NOMO-1 (cell line): ENCODE data around the gene C5orf58.
"Not testable (repeated sequence)": the region's sequence is repeated elsewhere in the genome, so short reads cannot be mapped to it uniquely, and the experiment has no call there.

Source experiments
- DNase-seq, 2 experiments: peaks; one replicate each; lab custom pipeline; 2025; ENCODE audit not compliant: unreplicated experiment in 2 of 2; lab: John Stamatoyannopoulos, UW

Gene C5orf58

DNA sequence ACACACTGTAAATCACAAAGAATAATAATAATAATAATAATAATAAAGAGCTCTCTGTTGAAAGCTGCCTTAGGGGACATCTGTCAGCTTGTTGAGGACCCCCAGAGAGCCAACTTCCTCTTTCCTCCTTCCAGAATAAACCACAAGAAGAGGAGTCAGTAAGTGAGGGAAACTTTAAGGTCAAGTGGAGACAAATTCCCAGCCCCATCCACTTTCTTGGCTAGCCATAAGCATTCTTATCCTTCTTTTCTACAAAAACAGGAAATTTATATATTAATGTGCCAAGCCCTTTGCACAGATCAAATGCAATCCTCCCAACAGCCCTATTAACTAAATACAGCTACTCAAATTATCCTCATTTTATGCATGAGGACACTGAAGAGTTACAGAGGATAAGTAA is 9.4 kb upstream of the C5orf58 start:
- DNase-seq: no peak

DNA sequence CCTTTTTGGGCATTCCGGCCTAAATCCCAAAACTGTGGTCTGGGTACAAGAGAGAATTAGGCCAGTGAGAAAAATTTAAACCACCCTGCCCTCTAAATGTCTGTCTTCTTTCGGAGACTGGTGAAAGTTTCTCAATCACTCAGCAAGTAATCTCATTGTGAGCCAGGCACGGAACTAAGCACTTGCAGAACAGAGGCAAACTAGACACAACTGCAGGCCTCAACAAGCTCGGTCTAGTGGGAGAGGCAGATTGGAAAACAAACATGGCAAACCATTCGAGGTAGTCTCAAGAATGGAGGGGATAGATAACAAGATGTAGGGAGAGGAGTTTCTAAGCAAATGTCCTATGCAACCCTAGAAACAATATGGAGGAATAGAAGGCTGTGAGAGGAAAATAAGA is 8.9 kb upstream of the C5orf58 start:
- DNase-seq: no peak

DNA sequence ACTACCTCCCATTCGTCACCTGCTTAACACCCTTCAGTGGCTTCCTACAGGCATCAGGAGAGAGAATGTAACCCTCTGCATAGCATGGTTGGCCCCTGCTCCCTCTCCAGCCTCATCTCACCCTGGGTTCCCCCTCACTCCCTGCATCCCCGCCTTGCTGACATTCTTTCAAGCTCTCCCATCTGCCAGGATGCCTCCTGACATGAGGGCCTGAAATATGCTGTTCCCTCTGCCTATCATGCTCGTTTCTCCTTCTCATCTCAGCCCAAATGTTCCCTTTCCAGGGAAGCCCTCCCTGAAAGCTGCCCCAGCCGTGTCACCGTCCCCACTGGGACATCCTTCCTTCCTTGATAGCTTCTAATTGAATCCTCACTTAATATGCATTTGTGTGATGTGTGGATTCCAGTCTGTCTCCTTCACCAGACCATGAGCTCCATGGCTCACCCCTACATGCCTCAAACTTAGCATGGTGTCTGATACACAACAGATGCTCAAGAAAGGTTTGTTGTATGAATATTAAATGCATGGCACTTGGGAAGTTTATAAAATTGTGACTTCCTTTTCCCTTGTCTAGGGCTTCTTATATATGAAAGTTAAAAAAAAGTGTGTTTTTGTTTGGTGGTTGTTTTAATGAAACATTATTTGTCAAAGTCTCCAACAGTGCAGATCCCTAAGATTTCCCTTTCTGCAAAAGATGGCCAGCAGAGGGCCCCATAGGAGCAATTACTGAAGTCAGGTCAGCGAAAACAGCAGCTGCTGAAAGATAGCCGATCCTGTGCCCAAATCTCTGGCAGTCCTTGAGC is 7.3 kb upstream of the C5orf58 start:
- DNase-seq: peak; percentile 32 to 58

DNA sequence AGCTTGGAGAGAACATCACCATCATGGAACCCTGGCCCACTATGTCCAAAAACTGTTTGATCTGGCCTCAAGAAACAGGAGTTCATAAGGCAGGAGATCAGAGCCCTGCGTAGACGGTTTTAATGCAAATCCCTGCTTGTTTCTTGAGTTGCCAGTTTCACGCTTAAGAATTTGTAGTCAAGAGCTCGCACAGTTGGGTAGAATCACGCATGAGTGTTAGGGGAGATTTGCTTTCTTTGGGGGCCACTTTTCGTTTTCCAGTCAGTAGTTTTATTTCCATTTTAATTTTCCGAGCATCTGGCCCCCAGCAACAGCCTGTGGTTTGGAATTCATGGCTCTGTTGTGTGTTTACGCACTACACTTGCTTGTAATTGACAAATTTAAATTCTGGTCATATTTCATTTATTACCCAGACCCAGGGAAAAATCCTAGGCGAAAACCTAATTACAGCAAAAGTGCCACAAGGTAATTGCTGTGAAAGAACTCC is 6.6 kb upstream of the C5orf58 start:
- no peak for DNase-seq

DNA sequence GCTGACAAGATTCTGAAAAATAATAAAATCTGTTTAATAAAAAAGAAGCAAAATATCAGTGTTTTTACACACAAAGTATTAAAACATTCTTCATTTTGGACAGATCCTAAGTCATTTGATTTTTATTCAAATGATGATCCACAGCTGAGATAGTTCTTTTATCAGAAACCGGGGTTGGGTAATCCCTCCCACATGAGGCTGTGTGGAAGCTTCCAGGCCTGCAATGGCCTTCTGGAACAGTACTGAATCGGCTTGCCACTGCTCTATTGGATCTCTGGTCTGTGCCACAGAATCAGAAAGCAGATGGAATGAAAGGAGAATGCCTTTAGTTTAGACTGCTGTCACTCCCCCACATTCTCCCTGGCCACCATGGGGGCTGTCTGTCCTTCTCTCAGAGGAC is 6.1 kb upstream of the C5orf58 start:
- DNase-seq: no peak

DNA sequence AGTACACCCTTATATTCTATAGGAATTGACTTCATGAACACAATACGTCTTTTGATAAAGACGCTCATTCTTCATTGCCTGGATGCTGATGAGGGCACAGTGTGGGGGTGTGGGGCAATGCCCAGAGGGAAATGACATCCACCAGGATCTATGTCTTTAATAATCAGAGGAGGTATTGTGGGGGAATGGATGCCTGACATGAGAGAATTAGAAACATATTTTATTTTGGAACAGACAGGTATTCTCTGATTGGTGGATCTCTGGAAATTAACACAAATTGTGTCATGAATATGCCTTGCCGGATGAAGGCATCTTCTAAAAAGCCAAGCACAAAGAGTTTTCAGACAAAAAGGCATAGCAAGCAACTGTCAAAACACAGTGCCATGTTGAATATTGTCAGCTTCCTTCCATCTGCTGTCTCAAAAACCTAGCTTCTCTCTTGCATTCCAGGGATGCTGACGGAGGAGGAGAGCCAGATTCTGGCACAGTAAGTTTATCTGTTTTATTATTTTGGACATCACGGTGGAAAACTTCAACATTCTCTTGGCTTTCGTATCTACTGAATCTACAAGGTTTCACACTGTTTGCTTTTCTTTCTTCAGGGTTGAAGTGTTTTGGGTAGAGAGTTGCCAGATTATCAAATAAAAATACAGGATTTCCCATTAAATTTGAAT is 3.9 kb upstream of the C5orf58 start:
- no peak for DNase-seq

DNA sequence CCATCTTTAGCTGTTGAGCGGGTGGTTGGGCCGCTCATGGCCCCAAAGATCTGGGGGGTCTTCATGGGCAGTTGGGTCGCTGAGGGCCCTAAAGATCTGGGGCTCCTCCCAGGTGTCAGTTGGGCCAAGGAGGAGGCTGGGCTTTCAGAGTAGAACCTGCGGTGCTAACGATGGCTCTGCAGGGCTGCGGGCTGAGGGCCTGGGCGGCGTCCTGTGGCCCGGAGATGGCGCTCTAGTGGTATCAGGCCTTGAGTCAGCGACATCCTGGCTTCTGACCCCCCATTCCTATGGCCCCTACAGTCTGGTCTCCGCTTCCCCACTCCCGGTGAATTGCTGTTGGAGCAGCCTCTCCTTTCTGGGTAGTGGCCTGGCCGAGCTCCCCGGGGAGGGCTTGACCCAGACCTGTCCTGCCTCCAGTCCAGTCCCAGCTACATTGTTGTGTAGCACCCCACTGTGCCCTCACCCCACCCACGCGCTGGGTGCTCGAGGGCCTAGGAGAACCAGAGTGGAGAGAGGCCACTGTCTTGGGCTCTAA is 640 bp downstream of the C5orf58 start:
- no peak for DNase-seq

DNA sequence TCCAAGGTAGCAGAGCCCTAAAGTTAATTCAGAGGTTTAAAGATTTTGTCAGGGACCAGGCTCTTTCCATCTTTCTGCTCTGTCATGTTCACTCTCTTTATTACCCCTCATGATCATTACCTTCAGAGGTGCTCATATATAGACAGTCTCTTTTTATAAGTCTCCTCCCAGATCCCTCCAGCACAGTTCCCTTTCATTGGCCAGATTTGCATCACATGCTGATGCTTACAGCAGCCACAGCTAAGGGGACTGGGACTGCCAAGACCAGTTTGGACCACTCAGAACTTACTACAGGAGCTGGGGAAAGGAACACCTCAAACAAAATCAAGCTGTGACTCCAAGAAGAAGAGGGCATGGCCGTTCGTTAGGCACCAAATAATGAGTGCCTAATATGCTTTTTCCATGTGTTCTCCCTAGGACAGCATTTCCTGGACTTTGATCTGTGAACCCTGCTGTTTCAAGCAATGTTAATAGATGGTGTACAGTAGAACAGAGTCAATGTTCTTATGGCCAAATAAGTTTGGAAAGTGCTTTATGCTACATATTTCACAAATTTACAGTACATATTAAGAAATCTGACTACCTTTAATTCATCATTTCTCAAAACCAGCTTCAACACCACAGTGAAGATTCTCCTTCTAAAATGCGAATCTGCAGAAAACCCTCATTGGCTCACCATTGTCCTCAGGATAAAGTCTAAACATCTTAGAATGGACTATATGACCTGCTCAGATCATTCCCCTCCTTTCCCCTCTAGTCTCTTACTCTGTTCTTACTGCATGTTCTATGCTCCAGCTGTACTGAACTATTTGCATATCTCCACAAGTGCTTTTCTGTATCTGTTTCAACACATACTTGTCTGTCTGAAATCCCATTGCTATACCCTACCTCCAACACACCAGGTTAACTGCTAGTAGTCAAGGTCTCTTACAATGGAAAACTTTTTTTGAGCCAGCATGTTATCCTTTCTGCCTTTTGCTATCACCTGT is 3.4 kb downstream of the C5orf58 start:
- DNase-seq: no peak

DNA sequence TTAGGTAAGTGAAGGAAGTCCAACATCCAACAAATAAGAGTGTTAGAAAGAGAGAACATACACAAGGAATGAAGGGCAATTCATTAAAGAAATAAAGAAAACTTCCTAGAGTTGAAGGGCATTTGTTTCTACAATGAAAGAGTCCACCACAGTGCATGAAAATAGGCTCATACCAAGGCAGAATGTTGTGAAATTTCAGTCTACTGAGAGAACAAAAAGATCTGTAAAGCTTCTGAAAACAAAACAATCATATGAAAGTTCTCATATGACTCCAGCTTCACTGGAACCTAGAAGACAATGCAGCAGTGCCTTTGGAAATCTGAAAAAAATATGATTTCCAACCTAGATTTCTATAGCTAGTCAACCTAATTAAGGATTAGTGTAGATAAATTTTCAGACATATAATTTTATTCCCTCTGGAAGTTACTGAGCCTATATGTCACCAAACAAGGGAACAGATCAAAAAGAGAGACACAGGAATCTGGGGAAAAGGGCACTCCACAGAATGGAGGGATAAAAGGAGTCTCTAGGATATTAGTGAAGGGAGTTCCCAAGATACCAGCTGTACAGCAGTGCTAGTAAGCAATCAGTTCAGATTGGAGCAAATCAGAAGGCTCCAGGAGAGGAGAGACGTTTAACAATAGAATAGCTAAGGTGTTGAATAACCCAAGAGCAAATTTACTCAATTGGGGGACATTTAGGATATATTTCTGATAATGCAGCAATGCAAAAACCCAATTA is 5.8 kb downstream of the C5orf58 start:
- DNase-seq: no peak

DNA sequence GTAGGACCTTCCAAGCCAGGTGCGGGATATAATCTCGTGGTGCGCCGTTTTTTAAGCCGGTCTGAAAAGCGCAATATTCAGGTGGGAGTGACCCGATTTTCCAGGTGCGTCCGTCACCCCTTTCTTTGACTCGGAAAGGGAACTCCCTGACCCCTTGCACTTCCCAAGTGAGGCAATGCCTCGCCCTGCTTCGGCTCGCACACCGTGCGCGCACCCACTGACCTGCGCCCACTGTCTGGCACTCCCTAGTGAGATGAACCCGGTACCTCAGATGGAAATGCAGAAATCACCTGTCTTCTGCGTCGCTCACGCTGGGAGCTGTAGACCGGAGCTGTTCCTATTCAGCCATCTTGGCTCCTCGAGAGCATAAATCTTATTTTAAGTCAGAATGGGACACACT is 12.7 kb downstream of the C5orf58 start:
- not testable (repeated sequence) for DNase-seq

DNA sequence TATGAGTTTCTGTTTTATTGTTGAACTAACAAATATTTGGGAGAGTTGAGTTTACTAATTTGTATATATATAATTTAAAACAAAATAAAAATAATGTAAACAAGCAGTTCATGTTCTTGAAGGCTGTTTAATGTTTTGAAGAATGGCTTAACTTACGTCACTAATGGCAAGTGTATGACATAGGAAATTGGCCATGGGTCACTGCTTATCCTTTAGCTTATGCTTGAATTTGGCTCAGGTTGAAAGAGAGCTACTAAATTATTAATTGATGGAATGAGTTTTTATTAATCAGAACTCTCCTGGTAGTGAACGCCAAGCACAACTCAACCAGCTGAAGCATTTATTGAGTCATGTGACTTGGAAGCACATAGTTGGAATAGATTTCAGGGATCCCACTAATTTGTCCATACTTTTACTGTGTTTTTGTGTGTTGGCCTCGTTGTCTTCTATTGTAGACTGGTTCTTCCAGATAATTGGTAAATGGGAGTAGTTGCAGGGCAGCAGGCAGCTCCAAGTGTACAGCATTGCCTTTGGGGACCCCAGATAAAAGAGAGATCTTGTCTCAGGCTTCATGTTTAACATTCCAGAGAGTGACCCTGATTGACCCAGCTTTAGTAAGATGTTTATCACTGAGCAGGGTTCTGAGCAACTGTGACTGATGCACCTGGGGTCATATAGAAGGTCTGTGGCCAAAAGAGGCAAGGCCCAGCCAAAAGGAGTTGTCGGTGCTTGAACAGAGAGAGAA is 13.5 kb downstream of the C5orf58 start:
- DNase-seq: no peak

DNA sequence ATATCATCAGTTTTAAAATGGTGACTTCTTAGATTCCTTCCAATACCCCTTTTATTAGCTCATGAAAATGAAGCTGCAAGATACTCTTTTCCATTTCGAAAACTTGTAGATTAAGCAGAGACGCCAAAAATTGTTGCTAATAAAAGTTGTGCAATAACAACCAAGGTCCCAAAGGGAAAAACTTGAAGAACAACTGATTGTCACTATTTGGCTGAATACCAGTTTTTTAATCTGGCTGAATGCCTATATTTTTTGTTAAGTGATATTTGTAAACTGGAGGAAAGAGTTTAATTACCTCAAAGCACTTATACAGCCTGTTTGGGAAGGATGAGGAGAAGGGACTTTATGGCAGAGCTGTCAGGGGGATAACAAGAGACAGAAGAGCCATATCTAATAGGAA is 14.6 kb downstream of the C5orf58 start:
- no peak for DNase-seq

DNA sequence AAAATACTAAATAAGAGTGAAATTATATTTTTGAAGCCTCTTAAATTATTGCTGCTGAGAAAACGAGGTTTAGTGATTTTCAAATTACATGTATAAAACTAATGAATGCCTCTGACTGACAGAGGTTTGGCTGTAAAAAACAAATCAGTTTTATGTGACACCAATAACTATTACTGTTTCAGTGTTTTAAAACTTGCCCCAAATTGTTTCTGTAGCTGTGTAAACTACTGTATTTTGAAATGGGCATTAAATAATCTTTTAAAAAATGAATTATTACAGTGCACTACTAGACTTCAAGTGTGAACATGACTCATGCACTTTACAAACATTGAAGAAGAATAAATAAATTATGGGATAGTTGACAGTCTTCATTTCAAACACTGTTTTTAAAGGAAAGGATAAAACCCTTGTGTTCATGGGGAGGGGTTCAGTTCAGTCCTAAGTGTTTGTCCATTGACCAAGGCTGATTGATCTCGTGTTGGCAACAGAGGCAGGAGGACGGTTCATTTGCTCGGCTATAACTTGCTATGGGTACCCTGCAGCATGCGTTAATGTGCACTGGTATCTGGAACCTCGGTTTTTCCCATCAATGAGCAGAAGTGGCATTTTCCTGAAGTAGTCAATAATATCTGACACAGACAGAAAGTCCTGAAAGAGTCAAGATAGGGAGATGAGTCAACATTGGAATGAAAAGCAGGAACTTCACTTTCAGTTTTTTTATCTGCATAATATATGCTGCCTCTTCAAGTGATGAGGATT is 15.6 kb downstream of the C5orf58 start:
- no peak for DNase-seq

DNA sequence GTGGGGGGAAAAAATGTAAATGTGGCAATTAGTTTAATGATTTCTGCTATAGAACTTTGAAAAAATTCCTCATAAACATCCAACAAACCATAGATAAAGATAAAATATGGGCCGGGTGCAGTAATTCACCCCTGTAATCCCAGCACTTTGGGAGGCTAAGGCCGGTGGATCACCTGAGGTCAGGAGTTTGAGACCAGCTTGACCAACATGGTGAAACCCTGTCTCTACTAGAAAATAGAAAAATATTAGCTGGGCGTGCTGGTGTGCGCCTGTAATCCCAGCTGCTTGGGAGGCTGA is 16.1 kb downstream of the C5orf58 start:
- not testable (repeated sequence) for DNase-seq

DNA sequence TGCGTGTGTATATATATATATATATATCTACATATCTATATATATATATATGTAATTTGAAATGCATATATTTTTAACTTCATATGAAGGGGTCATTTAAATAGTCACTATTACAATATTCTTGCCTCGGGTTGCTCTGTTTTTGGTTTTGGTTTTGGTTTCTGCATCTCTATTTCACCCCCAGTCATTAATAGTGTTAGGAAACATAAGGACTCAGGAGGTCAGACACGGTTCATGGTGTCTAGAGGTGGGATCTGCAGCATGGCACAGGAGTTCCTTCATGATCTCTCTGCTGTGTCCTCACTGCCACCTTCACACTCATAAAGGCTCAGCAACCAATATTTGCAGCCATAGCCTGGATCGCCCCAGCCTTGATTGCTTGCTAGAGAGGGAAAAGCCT is 16.6 kb downstream of the C5orf58 start:
- DNase-seq: no peak

DNA sequence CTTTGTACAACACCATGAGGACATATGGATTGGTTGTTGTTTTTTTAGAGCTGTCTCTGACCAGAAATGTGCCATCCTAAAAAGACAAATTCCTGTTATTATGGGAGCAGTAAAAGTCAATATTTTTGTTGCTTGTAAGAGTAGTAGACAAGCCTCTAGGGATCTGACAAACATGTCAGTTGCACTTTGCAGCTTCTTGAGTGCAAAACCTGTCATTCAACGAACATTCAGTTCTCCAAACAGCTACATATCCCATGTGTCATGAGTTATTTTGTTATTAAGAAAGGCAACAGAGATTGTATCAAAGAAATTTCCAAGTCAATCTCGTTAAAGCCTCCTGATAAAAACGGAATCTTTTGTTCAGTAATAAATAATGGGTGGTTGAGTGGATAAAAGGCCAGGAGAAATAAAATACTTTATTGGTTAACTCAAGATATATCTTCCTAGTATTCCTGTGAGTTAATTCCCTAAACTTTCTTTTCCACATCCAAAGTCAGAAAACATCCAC is 18.1 kb downstream of the C5orf58 start:
- DNase-seq: no peak

DNA sequence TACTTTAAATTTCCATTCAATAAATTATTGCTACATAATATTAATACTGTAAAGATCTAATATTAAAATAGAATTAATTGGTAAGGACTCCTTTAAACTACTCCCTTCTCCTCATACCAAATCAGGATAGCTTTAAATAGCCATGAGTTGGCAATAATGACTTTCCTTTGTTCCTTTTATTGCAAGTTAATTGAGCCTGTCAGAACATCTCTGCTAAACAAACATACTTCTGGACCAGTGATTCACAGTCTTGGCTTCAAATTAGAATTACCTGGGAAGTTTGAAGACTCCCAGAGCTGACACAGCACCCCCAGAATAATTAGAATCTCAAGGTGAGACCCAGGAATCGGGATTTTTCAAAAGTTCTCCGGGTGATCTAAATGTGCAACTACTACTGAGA is 18.7 kb downstream of the C5orf58 start:
- no peak for DNase-seq

DNA sequence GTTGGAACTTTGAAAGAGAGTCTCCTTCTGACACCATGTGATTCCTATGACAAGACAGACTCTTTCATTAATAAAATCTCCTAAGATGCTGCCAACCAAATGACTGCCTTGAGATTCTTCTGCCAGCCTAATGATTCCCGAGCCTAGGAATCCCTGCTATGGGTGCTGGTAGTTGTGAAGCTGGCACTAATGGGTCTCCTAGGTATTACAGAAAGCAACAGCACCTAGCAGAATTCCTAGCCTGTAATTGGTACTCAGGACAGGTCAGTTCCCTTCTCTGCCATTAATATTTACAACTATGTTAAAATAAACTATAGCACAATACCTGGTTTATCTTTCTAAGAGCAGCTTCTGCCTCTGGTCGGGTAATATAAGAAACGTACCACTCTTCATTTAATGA is 19.3 kb downstream of the C5orf58 start:
- no peak for DNase-seq
